Measurements from ENCODE around the gene NF1. TPM values are rescaled to one million over a fixed set of nuclear protein-coding genes. Genes with fewer than 3 reads are reported as not detected.

Gene NF1
- total and polyA plus RNA-seq, 8 donors = 45.0 to 57.7 (median 52.0) TPM

GRCh38 chr17:31289790-31290189 lies 195.0 kb downstream of the NF1 start:
- ATAC-seq = no peak
- no peak for TF ChIP-seq CTCF (IDR thresholded peaks at IDR 0.05)
- intact Hi-C loops (cut with DNase I) = no loop called here
- Histone ChIP-seq H3K9me3 (no peaks in the 10 kb centered on the region), H3K27me3 (no peaks in the 10 kb centered on the region), H3K4me3 (no peak overlapping the region), H3K4me1 (no peaks in the 10 kb centered on the region), H3K27ac (no peak overlapping the region), H3K36me3 (peaks cover 0 to 3% of the 10 kb centered on the region in 2 donors)
- DNase-seq = no peak

- Histone ChIP-seq H3K36me3 (no peaks in the 10 kb centered on the region), H3K9me3 (no peaks in the 10 kb centered on the region), H3K27ac (no peak overlapping the region), H3K4me1 (no peaks in the 10 kb centered on the region), H3K4me3 (no peak overlapping the region), H3K27me3 (no peaks in the 10 kb centered on the region)
- DNase-seq = no peak
- no peak for ATAC-seq
- intact Hi-C loops (cut with DNase I) = no loop called here
- TF ChIP-seq CTCF (IDR thresholded peaks at IDR 0.05) = no peak
These were observed 197.0 kb downstream of the NF1 start for GRCh38 chr17:31291820-31292219.

GRCh38 chr17:31293581-31293980 lies 198.8 kb downstream of the NF1 start:
- Histone ChIP-seq H3K9me3 (no peaks in the 10 kb centered on the region), H3K36me3 (no peaks in the 10 kb centered on the region), H3K27me3 (no peaks in the 10 kb centered on the region), H3K4me1 (no peaks in the 10 kb centered on the region), H3K4me3 (no peak overlapping the region), H3K27ac (no peak overlapping the region)
- no peak for TF ChIP-seq CTCF (IDR thresholded peaks at IDR 0.05)
- ATAC-seq (no peak), DNase-seq (no peak)
- intact Hi-C loops (cut with DNase I) = no loop called here

GRCh38 chr17:31294231-31294630 lies 199.5 kb downstream of the NF1 start:
- TF ChIP-seq CTCF (IDR thresholded peaks at IDR 0.05) = no peak
- intact Hi-C loops (cut with DNase I) = no loop called here
- H3K4me1 ChIP-seq = no peaks in the 10 kb centered on the region
- DNase-seq (no peak), ATAC-seq (no peak)
- no peak overlapping the region for H3K27ac ChIP-seq
- H3K9me3 ChIP-seq = no peaks in the 10 kb centered on the region
- no peaks in the 10 kb centered on the region for H3K36me3 ChIP-seq
- no peaks in the 10 kb centered on the region for H3K27me3 ChIP-seq
- no peak overlapping the region for H3K4me3 ChIP-seq

GRCh38 chr17:31294820-31295488 lies 200.2 kb downstream of the NF1 start:
- H3K4me3 ChIP-seq = no peak overlapping the region
- no peaks in the 10 kb centered on the region for H3K9me3 ChIP-seq
- no peak overlapping the region for H3K27ac ChIP-seq
- no peaks in the 10 kb centered on the region for H3K4me1 ChIP-seq
- DNase-seq = no peak
- no peaks in the 10 kb centered on the region for H3K27me3 ChIP-seq
- H3K36me3 ChIP-seq = no peaks in the 10 kb centered on the region
- intact Hi-C loops (cut with DNase I) = no loop called here
- no peak for TF ChIP-seq CTCF (IDR thresholded peaks at IDR 0.05)
- ATAC-seq = no peak
